H9 (cell line): ENCODE data around the gene CCDC121. TPM values are rescaled to one million over a fixed set of nuclear protein-coding genes. Genes with fewer than 3 reads are reported as not detected.

Source experiments
- DNase-seq: peaks from one replicate; pipeline ENCODE4 v3.0.0-alpha.2; 2017
- H2AFZ ChIP-seq: one replicate; pipeline ENCODE4 v1.6.1; 2013; ENCODE audit warnings: mild to moderate bottlenecking, low read length, control low read depth, moderate library complexity
- H2AK5ac ChIP-seq: 2 replicates; pipeline ENCODE4 v1.6.1; 2013; ENCODE audit warnings: low read length, control low read depth, mixed read lengths; ENCODE audit not compliant: insufficient read length
- H2BK120ac ChIP-seq: one replicate; pipeline ENCODE4 v1.6.1; 2013; ENCODE audit warnings: low read depth, mild to moderate bottlenecking, low read length, control low read depth, inconsistent platforms; ENCODE audit not compliant: poor library complexity, severe bottlenecking
- H2BK12ac ChIP-seq: 2 replicates; pipeline ENCODE4 v1.6.1; 2013; ENCODE audit warnings: low read length, control low read depth, mixed read lengths, low read depth; ENCODE audit not compliant: insufficient read length
- H2BK15ac ChIP-seq: 2 replicates; pipeline ENCODE4 v1.6.1; 2013; ENCODE audit warnings: low read depth, low read length, control low read depth
- H2BK20ac ChIP-seq: one replicate; pipeline ENCODE4 v1.6.1; 2013; ENCODE audit warnings: low read depth, mild to moderate bottlenecking, low read length, control low read depth, inconsistent platforms; ENCODE audit not compliant: poor library complexity, severe bottlenecking
- H2BK5ac ChIP-seq: 2 replicates; pipeline ENCODE4 v1.6.1; 2013; ENCODE audit warnings: low read length, control low read depth, mixed read lengths; ENCODE audit not compliant: insufficient read length
- H3K14ac ChIP-seq: 2 replicates; pipeline ENCODE4 v1.6.1; 2013; ENCODE audit warnings: low read length, control low read depth; ENCODE audit not compliant: insufficient read depth
- H3K18ac ChIP-seq: 2 replicates; pipeline ENCODE4 v1.6.1; 2013; ENCODE audit warnings: low read depth, mild to moderate bottlenecking, mixed read lengths, low read length, control low read depth; ENCODE audit not compliant: insufficient read length
- H3K23ac ChIP-seq: 2 replicates; pipeline ENCODE4 v1.6.1; 2013; ENCODE audit warnings: low read length, control low read depth, mixed read lengths, low read depth; ENCODE audit not compliant: insufficient read length
- H3K23me2 ChIP-seq: 2 replicates; pipeline ENCODE4 v1.6.1; 2013; ENCODE audit warnings: low read depth, mild to moderate bottlenecking, mixed read lengths, low read length, control low read depth; ENCODE audit not compliant: insufficient read length, poor library complexity, severe bottlenecking
- H3K27ac ChIP-seq: 2 replicates; pipeline ENCODE4 v1.5.1; 2013; ENCODE audit warnings: low read length, control low read depth, mixed read lengths, low read depth; ENCODE audit not compliant: insufficient read length
- H3K27me3 ChIP-seq: 2 replicates; pipeline ENCODE4 v1.6.1; 2013; ENCODE audit warnings: low read length, control low read depth, inconsistent platforms; ENCODE audit not compliant: insufficient read depth
- H3K4ac ChIP-seq: 2 replicates; pipeline ENCODE4 v1.6.1; 2013; ENCODE audit warnings: low read depth, mild to moderate bottlenecking, control low read depth, inconsistent platforms, low read length, moderate library complexity
- H3K4me1 ChIP-seq: 2 replicates; pipeline ENCODE4 v1.6.1; 2013; ENCODE audit warnings: low read length, control low read depth, inconsistent platforms; ENCODE audit not compliant: insufficient read depth
- H3K4me2 ChIP-seq: 2 replicates; pipeline ENCODE4 v1.6.1; 2013; ENCODE audit warnings: low read length, control low read depth, mixed read lengths; ENCODE audit not compliant: insufficient read length, insufficient read depth
- H3K56ac ChIP-seq: 2 replicates; pipeline ENCODE4 v1.6.1; 2013; ENCODE audit warnings: low read depth, mild to moderate bottlenecking, mixed read lengths, low read length, control low read depth; ENCODE audit not compliant: insufficient read length
- H3K79me1 ChIP-seq: 2 replicates; pipeline ENCODE4 v1.6.1; 2013; ENCODE audit warnings: low read depth, mild to moderate bottlenecking, moderate library complexity, low read length, control low read depth, inconsistent platforms; ENCODE audit not compliant: insufficient read depth, poor library complexity, severe bottlenecking
- H3K79me2 ChIP-seq: 2 replicates; pipeline ENCODE4 v1.6.1; 2013; ENCODE audit warnings: low read length, control low read depth, inconsistent platforms; ENCODE audit not compliant: insufficient read depth
- H3K9ac ChIP-seq: 2 replicates; pipeline ENCODE4 v1.6.1; 2013; ENCODE audit warnings: low read length, control low read depth, mixed read lengths; ENCODE audit not compliant: insufficient read length; ENCODE audit errors: extremely low read depth
- H3K9me3 ChIP-seq: one replicate; pipeline ENCODE4 v1.6.1; 2013; ENCODE audit warnings: low read depth, low read length, inconsistent platforms; ENCODE audit not compliant: control insufficient read depth
- H3T11ph ChIP-seq: one replicate; pipeline ENCODE4 v1.6.1; 2013; ENCODE audit warnings: mild to moderate bottlenecking, low read length, control low read depth, inconsistent platforms
- H4K20me1 ChIP-seq: one replicate; pipeline ENCODE4 v1.6.1; 2013; ENCODE audit not compliant: control insufficient read depth, insufficient read length, insufficient read depth
- H4K5ac ChIP-seq: 2 replicates; pipeline ENCODE4 v1.6.1; 2013; ENCODE audit warnings: low read depth, mild to moderate bottlenecking, mixed read lengths, low read length, control low read depth; ENCODE audit not compliant: insufficient read length
- H4K8ac ChIP-seq: replicated peaks from 2 replicates; pipeline ENCODE4 v1.6.1; 2013; ENCODE audit warnings: low read length, control low read depth, mixed read lengths, low read depth; ENCODE audit not compliant: insufficient read length
- H4K91ac ChIP-seq: 2 replicates; pipeline ENCODE4 v1.6.1; 2013; ENCODE audit warnings: low read depth, mild to moderate bottlenecking, moderate library complexity, mixed read lengths, low read length, control low read depth; ENCODE audit not compliant: insufficient read length
- H3K27ac Mint-ChIP-seq, 3 experiments: 2 replicates in 2 of 3; 3 replicates in 1 of 3; pipeline ENCODE4 v1.8.0; 2020 to 2021; ENCODE audit warnings: mixed read lengths in 3 of 3, mild to moderate bottlenecking in 1 of 3, moderate library complexity in 1 of 3
- H3K27me3 Mint-ChIP-seq: 2 replicates; pipeline ENCODE4 v1.8.0; 2021; ENCODE audit warnings: low read depth, mild to moderate bottlenecking, moderate library complexity, mixed read lengths
- H3K36me3 Mint-ChIP-seq, 3 experiments: 2 replicates in 2 of 3; 3 replicates in 1 of 3; pipeline ENCODE4 v1.8.0; 2020 to 2021; ENCODE audit warnings: low read depth in 3 of 3, mixed read lengths in 3 of 3; ENCODE audit not compliant: insufficient read depth in 1 of 3
- H3K4me1 Mint-ChIP-seq, 2 experiments: 2 replicates each; pipeline ENCODE4 v1.8.0; 2020; ENCODE audit warnings: mixed read lengths in 2 of 2
- H3K4me3 Mint-ChIP-seq, 2 experiments: 2 replicates in 1 of 2; 3 replicates in 1 of 2; pipeline ENCODE4 v1.8.0; 2020 to 2021; ENCODE audit warnings: mild to moderate bottlenecking in 2 of 2, mixed read lengths in 2 of 2, moderate library complexity in 1 of 2
- H3K9me3 Mint-ChIP-seq, 2 experiments: 2 replicates in 1 of 2; 3 replicates in 1 of 2; pipeline ENCODE4 v1.8.0; 2020; ENCODE audit warnings: mild to moderate bottlenecking in 2 of 2, mixed read lengths in 2 of 2, moderate library complexity in 1 of 2
- WGBS: extraction: QIAGEN DNeasy Blood & Tissue Kit; methylation state at CpG from one replicate; pipeline ENCODE4 v1.1.7; 2013; ENCODE audit warnings: missing lambda C conversion rate, low lambda C conversion rate, mixed read lengths; ENCODE audit not compliant: insufficient read length; ENCODE audit errors: extremely low coverage; 5-methylcytosine and 5-hydroxymethylcytosine counted together
- total RNA-seq: library from RNA; stranded (reverse); gene quantifications from 2 replicates; pipeline ENCODE4 v1.2.1, GENCODE V29; 2021
- TF ChIP-seq, protein P1 (sequence below): fragments of 200-600 bp; sonication (generic); conservative IDR thresholded peaks from 3 replicates; pipeline ENCODE4 v1.8.0; 2021; ENCODE audit warnings: antibody characterized with exemption, mild to moderate bottlenecking

The CCDC121 gene
- total RNA-seq, 1 experiment from 2014 or later: 1.2 TPM

DNA sequence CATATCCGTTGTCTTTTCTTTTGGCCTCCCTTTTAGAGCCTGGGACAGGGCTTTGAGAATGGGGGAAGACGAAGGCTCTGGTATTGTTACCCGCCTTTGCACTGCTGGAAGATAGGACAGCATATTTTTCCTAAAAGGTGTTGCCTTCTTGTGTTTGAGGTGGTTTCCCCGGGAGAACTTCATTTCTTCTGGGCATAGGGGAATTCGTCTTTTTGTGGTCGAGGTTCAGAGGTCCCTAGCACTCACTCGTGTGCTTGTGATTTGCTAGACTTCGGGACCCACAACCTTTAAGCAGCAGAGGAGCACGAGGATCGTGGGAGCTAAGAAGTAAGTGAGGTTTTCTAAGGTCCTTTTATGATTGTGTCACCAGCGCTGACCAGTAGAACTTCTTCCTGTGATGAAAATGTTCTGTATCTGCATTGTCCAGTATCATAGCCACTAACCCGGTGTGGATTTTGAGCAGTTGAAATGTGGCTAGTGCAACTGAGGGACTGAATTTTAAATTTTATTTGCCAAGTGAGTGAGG, 45.4 kb downstream of the CCDC121 start:
- no CpG with 5 or more reads among the region's 12 CpGs for WGBS
- H3K27me3 ChIP-seq: no peaks in the 10 kb centered on the region
- H3K9me3 Mint-ChIP-seq: peaks cover 8 to 22% of the 10 kb centered on the region in 2 experiments; a peak in 3 of 5 replicates
- H3K79me1 ChIP-seq: no peaks in the 10 kb centered on the region
- H2AFZ ChIP-seq: no peak overlapping the region
- H2AK5ac ChIP-seq: no peak overlapping the region
- H3K9me3 ChIP-seq: no peaks in the 10 kb centered on the region
- no peak for DNase-seq
- no peak overlapping the region for H3K18ac ChIP-seq
- 0 out of 2 replicates have a peak, but pooled peaks cover 2% of the 10 kb centered on the region for H3K4me1 ChIP-seq
- no peak overlapping the region for H3T11ph ChIP-seq
- no peak overlapping the region for H2BK5ac ChIP-seq
- H2BK20ac ChIP-seq: no peak overlapping the region
- no peak overlapping the region for H2BK120ac ChIP-seq
- H3K4ac ChIP-seq: no peak overlapping the region
- TF ChIP-seq, protein P1, sequence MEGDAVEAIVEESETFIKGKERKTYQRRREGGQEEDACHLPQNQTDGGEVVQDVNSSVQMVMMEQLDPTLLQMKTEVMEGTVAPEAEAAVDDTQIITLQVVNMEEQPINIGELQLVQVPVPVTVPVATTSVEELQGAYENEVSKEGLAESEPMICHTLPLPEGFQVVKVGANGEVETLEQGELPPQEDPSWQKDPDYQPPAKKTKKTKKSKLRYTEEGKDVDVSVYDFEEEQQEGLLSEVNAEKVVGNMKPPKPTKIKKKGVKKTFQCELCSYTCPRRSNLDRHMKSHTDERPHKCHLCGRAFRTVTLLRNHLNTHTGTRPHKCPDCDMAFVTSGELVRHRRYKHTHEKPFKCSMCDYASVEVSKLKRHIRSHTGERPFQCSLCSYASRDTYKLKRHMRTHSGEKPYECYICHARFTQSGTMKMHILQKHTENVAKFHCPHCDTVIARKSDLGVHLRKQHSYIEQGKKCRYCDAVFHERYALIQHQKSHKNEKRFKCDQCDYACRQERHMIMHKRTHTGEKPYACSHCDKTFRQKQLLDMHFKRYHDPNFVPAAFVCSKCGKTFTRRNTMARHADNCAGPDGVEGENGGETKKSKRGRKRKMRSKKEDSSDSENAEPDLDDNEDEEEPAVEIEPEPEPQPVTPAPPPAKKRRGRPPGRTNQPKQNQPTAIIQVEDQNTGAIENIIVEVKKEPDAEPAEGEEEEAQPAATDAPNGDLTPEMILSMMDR: no peak
- no peak overlapping the region for H4K5ac ChIP-seq
- H4K8ac ChIP-seq: no peak overlapping the region
- H3K27ac Mint-ChIP-seq: peak overlapping the region in 2 of 3 experiments; percentile 74 to 96; a peak in 5 of 7 replicates
- H4K91ac ChIP-seq: no peak overlapping the region
- H3K23ac ChIP-seq: no peak overlapping the region
- peaks cover 16 to 19% of the 10 kb centered on the region in 2 experiments for H3K4me1 Mint-ChIP-seq
- H3K9ac ChIP-seq: peak overlapping the region; percentile 82
- H3K79me2 ChIP-seq: peaks cover 27% of the 10 kb centered on the region
- no peaks in the 10 kb centered on the region for H4K20me1 ChIP-seq
- H3K56ac ChIP-seq: no peak overlapping the region
- no peak overlapping the region for H2BK12ac ChIP-seq
- peaks cover 0 to 4% (median 3%) of the 10 kb centered on the region in 3 experiments; a peak in 4 of 7 replicates for H3K36me3 Mint-ChIP-seq
- H3K4me3 Mint-ChIP-seq: peak overlapping the region; percentile 98 to 99
- H3K23me2 ChIP-seq: peaks cover 5% of the 10 kb centered on the region
- H2BK15ac ChIP-seq: no peak overlapping the region
- H3K27me3 Mint-ChIP-seq: peaks cover 41% of the 10 kb centered on the region
- peak overlapping the region; percentile 97 for H3K4me2 ChIP-seq
- no peak overlapping the region for H3K14ac ChIP-seq
- H3K27ac ChIP-seq: no peak overlapping the region
